GM21367 (cell line): Measurements from ENCODE around the gene STK39.

Source experiments
- ATAC-seq: cut with Tn5 transposase; IDR thresholded peaks from one replicate; pipeline ENCODE4 v1.9.1; 2021; ENCODE audit not compliant: unreplicated experiment

The STK39 gene

DNA sequence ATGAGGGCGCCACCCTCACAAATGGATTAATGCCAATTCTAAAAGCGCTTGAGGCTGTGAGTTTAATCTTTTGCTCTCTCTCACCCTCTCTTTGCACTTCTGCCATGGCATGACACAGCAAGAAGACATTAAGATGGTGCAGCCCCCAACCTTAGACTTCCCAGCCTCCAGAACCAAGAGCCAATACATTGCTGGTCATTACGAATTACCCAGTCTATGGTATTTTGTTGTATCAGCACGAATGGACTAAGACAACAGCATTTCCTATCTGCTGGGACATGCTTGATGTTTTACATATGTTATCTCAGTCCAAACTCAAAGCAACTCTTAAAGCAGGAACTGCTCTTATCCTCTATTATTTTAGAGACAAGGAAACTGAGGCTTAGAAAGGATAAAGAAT, 222.9 kb downstream of the STK39 start:
- no peak for ATAC-seq

DNA sequence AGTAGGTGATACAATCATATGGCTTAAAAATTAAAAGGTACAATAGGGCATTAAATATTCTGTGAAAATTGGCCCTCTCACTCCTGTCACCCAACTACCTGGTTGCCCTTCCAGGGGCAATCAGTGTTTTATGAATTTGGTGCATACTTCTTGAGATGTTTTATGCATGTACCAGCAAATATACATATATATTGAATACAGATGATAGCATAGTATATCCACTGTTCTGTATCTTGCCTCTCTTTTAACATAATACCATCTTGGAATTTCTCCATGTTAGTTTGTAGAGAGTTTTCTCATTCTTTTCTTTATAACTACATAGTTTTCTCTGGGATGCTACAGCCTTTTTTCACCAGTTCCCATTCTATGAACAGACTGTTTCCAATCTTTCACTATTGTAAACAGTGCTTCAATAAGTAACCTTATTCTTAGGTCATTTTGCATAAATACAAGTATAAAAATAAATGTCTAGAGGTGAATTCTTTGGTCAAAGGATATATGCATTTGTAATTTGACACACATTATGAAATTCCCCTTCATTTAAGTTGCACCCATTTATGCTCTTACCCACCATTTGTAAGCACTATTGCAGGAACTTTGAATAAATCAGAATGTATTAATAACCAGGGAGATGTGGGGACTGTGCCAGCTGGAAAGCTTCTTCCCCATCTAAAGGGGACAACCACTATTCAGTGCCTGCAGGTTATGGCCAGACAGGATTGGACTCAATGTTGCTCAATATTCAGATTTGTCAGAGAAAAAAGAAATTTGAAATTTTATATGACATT, 225.4 kb downstream of the STK39 start:
- ATAC-seq, result no peak

DNA sequence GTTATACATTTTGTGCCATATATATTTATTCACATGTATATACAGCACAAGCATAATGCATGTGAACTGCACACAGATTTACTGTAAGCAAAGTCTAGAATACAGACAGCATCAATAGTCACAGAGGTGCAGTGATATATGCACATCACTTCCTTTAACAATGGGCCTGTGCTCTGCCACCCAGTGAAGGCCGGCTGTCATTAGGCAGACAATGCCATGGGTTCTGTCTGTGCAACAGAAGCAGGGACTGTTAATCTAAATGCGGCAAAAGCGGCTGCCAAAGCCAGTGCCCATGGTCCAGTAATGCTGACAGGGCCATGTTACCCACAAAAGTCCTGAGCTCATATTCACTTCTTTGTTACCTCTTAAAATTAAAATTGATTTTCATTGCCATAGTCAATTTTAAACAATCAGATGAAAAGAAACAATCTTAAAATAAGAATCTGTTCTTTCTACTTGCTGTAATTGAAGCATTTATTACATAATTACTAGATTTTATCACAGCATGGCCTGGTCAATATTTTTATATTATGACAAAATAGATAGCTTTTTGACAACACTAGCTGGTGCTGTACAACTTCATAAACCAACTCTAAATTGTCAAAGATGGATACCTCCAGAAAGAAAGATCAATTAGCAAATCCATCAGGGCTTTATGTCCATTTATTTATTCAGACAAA, 232.0 kb downstream of the STK39 start:
- no peak for ATAC-seq

DNA sequence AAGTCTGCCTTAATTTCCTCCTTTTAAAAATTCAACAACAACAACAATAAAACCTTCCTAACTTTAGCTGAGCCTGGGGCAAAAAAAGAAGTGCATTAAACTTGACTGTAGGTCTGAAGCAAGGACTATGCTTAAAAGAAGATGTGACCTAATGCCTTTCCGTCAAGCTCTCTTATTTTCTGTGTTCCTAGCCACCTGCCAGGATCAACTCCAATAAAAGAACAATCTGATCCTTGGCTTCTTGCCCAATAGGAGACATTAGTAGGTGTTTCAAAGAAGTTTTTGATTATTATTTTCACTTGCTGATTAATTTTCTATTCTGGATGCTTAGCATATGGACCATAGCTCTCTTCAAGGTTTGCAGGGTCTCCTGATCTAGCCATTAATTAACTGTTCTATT, 237.5 kb downstream of the STK39 start:
- no peak for ATAC-seq

DNA sequence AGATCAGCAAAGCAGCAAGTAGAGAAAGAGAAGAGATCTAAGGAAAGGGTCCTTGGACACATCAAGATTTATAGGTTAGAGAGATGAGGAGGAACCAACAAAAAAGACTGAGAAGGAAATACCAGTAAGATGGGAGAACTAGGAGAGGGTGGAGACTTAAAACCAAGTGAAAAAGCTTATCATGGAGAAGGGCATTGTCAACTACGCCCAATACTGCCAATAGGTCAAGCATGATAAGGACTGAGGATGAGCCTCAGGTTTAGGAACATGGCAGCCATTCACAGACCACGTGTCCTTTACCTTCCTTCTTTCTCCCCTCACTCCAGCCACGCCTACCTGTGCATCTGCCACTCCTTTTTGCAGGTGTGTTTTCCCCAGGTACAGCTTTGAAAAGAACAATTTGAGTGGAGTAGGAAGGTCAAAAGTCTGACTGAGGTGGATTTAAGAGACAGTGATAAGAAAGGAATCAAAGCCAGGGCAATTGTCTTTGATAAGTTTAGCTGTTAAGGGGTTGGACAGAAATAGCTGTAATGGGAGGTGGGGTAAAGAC, 238.7 kb downstream of the STK39 start:
- ATAC-seq, result no peak

DNA sequence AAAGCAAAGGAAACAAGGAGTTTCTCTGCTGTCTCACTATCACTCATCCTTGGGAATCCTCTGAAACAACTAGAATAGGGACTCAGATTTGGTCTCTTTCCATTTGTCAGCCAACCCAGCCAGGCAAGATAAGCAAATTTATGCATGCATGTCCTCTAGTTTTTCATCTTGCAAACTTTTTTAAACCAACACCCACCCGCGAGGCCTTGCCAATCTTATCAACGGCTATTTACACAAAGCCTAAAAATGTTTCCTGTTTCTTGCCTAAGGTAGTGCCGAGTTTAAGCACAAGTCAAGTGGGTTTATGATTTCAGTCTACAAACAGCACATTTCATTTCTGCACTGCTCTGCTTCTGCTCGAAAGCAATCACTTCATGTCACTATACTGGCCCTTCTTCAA, 240.9 kb downstream of the STK39 start:
- no peak for ATAC-seq

DNA sequence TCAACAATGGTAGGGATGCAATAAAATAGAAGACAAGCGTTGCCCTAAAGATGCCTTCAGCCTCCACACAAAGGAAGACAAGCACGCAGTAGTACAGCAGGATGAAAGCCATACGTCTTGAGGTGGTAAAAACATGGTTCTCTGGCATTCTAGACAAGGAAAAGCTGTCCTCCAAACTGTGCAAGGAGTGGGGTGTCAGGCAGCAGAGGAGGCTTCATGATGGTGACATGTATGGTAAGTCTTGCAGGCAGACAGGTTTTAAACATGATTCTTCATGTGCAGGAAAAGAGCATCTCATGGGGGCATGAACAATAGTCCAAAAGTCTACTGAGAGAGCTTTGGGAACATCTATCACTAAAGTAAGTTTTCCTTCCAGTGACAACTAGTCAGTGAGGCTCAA, 241.8 kb downstream of the STK39 start:
- no peak for ATAC-seq

DNA sequence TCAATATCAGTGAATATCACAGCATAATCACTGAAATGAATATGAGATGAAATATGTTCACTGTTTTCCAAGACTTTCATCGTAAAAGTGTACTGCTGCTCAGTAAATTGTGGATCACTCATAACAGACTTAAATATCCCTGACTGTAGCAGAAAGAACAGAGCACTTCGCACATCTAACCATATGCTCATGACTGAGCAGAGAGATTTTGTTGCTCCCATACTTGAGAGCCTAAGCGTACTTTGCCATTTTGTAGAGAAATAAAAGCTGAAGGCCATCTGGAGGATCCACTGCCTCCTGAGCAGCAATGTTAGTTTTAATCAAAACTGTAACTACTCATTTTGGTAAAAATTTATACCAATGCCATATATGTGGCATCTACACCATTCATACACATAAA, 243.5 kb downstream of the STK39 start:
- ATAC-seq, result no peak

DNA sequence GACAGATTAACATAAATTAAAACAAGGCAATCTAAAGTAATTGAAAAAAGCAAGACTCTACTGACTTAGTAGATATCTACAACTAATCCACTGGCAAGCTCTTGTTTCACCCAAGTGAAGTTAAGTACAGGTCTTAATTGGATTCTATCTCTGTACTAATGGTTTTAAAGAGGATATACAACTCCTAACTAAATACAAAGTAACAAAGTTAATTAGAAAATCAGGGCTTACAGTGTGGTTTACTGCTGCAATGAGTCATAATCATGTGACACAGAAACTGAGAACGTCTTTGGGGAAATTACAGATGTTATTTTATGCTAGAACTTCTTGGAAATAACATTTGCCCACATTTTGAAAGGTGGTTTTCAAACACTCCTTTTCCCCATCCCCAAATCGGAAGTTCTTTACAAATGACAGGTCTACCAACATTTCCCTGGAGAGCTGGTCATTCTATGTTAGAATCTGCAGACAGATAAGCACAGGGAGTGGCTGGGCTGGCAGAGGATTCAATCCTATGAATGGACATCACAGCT, 245.3 kb downstream of the STK39 start:
- no peak for ATAC-seq

DNA sequence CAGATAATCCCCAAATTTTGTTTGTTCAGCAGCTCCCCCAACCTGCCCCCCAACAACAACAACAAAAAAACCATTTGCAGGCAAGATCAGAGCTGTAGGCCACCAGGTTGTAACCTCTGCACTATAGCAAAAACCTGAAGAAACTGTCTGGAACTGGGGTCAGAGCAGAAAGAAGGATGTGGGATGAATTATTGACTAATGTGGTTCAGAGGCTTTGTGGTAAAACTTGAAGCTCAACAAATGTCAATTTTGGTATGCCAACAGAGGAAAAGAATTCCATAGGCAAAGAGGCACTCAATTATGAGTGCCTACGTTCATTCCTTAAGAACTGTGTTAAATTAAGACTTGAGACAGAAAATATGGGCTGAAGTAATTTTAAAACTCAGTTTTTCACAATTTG, 255.1 kb downstream of the STK39 start:
- no peak for ATAC-seq

DNA sequence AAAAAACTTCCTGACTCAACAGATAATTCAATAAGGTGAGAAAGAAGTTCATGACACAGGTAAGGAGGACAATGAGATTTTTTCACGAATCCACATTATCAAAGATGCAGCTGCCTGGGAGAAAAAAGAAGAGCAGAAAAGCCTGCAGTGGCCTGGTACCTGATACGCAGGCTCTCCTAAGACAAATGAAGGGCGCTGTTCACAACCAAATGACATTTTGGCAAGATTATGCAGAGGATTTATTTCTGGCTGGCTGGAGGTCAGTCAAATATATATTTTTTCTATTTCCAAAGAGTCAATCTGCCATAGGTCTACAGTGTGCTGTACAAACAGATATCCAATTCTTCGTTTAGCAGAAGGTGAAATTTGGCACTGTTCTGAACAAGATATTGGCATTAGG, 257.3 kb downstream of the STK39 start:
- ATAC-seq, result no peak

DNA sequence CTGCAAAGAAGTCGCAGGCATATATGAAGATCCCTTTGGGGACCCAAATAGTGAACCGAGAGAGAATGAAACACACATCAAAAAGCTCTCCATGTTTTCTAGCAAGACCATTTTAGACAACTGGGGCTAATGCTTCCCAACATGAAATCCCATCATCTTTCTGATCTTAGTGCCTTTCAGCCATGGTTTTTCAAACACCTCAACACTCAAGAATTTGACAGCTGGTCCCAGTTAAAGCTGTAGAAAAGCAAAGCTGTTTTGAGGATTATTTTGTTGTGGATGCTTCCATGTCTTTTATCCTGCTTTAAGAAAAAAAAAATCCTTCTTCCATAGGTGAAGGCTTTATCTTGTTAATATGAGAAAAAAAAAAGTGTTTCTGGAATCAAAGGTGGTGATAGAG, 259.1 kb downstream of the STK39 start:
- ATAC-seq, result no peak

DNA sequence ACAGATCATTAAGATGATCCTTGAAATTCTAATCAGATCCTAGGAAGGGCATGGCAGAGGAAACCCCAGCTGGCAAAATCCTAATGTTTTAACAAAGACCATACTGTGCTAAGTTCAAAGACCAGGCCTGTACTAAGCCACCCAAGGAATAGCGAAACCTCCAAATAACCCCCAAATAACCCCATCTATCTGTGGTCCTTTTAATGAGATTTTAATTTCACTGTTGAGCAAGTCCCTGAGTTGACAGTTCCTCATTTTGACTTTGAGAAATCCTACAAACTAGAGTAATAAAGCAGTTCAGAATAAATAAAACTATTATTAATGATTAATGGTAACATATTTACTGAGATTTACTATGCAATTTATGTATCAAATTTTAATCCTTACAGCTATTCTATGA, 259.8 kb downstream of the STK39 start:
- no peak for ATAC-seq

DNA sequence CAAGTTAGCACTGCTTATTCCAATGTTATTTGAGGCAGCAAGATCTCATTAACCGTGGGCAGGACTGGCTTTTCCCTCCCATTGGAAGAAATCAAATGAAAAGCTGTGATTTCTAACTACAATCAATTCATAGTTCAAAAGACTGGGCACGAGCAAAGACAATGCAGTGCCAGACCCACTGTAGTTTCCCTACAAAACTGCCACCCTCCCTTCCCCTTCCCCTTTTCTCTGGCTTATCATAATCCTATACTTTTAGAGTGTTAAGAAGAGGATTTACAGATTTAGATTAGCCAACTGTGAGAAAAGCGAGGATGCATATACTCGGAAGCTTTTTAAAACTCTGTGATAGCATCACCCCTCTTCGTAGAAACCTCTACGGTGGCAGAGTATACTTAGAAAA, 260.4 kb downstream of the STK39 start:
- no peak for ATAC-seq

DNA sequence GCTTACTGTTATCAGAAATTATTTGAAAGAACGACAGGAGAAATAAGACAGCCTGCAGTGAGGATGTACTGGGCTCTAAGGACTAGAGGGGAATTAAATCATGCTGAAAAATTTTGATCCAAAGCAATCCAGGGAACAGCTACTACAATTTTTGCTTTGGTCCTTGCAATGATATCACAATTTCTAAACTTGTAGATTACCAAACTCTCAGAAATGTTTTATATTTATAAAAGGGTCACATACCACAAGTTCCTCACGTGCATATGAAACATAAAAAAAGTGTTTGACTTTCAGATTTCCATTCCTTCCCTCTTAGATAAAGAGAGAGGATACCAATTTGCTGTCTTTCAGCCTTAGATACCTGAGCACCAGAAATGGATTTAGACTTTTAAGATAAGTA, 261.2 kb downstream of the STK39 start:
- no peak for ATAC-seq

DNA sequence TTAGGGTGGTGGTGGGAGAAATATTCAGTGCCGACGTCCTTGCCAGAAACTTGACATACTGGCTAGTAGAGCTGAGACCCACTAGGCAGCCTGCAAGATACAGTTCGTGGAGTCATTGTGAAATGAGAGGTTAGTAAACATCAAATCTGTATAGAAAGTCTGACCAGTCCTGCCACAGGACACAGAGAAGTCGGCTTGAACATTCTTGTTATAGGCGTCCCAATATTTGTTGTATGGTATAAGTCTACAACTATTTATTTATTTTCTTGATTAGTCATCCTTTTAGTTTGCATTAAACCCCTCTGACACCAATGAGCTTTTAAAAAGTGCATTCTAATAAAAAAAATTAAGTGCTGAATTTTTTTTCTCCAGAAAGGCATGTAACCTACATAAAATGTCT, 265.4 kb downstream of the STK39 start:
- no peak for ATAC-seq

DNA sequence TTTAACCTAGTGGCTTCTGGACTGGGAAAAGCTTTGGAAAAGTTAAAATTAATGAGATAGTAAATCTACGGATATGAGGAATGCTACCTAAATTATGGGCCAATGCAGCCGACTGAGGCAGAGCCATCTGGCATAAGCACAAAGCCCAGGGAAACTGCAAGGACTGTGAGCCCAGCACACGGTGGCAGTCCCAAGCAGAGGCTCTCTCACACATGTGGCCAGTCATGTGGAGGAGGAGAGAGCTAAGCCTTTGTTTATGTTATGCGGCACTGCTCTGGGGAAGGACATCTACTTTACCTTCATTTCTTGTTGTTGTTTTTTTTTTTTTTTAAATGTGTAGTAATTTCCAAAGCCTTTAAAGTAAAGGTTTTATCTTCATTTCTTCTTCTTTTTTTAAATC, 267.0 kb downstream of the STK39 start:
- ATAC-seq, result no peak

DNA sequence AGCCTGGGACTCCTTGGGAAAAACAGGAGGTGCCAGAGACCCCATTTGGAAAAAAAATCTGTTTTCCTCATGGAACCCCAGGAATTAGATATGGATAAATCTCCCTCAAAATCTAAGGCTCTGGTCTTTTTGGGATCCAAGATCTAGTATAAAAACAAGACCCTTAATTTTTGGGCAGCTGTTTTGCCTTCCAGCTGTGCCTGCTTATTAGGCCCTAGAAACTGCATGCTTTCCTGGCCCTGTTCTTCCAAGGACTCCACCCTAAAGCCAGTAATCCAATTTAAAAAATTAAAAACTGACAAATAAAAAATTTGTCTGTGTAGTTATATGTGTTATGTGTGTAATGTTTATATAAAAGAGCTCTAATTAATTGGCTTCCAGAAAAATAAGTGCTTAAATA, 274.6 kb downstream of the STK39 start:
- ATAC-seq, result no peak

DNA sequence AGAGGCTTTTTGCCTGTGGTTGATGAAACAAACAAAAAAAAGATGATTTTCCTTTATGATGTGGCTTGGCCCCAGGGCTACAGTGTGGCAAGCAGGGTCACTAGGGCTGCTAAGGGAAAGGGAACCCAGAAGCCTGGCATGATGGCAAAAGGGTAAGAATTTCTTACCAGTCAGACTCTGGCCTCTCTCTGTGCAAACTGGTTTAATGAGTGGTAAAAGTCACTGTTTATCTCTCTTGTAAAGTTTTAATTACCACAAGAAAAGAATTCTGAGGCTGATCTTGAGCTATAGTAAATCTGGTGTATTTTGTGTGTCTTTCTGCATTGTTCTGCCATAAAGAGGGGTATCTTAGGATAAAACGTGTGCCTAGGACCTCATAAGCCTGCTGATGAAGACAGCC, 275.4 kb downstream of the STK39 start:
- ATAC-seq, result no peak

DNA sequence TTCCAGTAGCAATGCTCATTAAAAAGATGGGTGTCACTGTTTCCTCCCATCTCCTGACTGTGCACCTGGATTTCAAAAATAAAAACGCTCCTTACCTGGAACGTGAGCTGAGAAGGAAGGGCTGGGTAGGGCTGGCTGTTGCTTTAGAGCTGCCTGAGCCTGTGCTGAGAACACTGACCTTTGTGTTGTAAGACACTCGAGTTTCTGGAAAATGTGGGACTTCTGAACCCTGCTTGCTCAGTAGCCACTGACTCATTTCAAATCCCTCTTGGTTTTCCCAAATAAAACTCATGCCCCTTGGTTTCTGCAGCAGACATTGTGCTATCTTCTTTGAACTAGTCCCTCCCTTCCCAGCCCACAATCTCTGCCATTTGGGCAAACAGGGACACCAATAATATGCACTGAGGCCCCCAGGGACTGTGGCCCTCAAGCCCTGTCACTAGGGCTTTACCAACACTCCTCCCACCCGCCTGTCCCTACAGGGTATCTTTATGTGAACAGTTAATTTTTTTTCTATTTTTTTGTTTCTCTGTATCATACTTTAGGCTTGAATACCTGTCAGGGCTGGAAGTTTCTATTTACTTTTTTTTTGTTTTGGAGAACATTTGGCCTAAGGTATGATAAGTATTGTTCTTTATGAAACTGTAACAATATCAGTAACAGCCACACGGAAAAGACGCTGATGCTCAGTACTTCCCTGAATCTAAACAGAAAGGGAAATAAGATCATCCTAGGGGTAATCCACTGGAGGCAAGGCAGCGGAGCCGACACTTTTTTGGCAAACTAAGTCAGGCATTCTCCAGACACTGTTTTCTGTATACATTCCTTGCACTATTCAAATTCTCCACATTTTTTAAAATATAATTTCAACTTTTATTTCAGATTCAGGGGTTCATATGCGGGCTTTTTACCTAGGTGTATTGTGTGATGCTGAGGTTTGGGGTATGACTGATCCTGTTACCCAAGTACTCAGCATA, 280.2 kb downstream of the STK39 start:
- no peak for ATAC-seq
